ENCODE data around the gene INPP5E.

The INPP5E gene

DNA sequence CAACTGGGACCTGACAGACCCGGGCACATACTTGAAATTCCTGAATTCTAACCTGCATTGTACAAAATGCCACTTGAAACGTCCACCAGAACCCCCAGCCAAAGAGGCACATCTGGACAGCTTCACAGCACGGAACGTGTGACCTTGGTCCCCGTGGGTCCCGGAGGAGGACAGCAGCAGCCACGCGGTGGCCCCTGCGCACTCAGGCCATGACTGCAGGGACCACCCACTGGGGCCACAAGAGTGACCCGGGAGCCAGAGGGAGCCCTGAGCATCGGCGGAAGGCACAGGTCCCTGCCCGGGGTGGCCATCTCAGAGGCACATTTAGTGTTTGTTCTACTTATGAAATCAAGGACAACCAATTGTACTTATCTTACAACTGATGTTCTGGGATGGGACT is 37.6 kb downstream of the INPP5E start:
- no peak for FAIRE-seq

DNA sequence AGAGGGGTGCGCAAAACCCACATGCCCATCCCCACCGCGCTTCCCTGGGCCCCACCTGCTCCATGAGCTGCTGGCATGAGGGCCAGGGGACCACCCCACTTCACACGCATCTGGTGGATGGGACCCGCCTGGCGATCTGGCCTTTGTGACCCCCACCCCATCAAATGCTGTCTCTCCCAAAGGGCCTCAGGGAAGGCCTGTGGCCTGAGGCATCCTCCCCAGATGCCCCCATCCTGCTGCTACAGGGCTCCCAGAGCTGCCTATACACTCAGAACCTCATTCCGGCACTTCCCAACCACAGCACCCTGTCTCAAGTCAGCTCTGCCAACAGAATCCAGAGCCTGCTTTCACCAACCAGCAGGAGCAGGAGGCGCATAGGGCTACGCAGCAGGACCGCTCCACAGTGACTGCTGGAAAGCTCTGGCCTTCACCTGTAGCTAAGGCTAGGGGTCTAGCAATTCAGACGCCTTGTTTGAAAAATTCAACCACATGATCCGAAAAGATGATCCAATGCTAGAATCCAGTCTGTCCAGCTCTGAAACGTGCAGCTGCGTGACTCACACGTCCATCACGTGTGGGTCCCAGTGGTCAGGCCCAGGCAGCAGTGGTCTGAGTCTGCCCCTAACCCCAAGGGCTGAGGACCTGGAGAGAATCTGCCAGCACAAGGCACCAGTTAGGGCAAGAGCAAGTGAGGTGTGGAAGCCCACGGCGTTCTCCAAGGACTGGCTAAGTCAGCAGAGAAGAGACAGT is 38.3 kb downstream of the INPP5E start:
- FAIRE-seq = no peak

DNA sequence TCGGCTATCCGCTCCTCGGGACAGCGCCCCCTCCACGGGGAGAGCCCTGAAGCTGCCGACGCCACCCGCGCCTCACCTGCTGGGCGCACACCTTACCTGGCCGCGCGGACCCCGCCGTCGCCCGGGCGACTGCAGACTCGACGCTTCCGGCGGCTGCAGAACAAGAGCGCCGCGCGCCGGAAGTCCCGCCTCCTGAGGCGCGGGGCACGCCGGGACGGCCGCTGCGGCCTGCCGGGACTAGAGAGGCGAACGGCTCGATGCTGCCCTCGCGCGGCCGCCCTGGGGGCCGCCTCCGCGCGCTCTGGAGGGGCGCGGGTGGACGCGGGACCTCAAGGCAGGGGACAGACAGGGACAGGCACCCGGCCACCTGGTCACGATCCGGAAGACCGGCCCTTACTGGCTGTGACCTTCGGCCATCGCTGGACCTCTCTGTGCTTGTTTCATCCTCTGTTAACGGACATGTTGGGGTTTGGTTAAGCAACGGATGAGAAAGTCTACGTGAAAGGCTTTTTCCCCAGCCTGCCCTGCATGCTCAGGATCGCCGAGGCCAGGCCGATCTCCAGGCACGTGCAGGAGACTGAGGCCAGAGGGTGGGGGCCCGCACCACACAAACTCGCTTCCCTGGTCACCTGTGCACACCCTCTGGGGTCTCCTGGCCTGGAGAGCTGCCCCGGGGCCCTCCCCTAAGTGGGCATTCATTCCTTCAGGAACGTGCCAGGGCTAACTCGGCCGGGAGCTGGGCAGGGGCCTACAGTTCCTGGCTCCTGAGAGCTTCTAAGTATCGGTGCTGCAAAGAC is 39.4 kb downstream of the INPP5E start, which contains the start of gene SNAPC4:
SNAPC4 (minus strand) TSS at position 133 of the 797 bp plus-strand sequence. CDS start 1,742 bp downstream, outside the sequence.
- FAIRE-seq = no peak

DNA sequence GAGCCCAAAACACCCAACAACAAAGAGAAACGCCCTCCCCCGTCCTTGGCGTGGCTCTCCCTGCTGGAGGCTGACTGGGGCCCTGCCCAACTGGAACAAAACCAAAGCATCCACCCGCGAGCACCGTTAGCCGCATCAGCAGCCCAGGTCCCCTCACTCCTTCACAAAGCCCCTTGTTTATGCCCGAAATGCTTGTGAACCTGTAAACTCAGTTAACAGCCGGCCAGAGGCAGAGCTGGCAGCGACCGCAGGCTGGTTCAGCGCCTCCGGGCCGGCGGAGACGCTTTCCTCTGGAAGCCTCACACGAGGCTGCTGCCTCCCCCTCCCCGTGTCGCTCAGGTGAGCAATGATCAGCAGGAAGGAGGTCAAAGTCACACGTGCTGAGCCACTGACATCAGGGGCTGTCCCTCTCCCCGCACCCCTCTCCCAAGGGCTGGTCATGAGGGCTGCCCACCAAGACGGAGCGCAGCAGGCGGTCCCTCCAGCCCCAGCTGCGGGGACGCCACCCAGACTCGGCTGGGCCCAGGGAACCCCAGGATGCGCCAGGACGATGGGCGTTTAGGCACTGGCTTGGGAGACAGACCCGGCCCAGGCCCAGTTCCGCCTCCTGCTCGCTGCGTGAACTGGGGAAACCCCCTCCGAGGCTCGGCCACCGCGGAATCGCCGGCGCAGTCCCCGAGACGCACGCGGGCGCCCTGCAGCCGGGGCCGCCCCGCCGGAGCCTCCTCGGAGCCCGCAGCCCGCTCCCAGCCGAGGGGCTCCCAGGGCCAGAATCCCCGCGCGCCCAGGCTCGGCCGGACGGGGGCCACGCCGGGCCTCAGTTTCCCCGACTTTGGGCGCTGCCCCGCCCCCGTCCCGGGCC is 40.2 kb downstream of the INPP5E start:
- FAIRE-seq = no peak

DNA sequence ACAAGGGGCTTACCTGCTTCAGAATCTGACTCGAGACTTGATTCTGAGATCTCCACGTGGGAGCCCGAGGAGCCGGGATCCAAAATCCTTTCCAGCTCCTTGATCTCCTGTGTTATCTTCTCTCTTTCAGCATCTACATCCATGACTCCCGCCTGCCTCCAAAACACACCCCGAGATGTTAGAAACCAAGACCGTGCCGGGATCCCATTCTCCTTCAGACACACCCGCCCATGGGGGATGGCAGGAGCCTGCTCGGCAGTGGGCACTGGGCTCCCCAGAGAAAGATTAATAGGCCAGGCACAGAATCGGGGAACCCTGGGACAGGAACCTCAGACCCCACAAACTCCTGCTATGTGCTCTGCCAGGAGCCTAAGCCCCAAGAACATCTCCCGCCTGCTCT is 41.4 kb downstream of the INPP5E start:
- no peak for FAIRE-seq

DNA sequence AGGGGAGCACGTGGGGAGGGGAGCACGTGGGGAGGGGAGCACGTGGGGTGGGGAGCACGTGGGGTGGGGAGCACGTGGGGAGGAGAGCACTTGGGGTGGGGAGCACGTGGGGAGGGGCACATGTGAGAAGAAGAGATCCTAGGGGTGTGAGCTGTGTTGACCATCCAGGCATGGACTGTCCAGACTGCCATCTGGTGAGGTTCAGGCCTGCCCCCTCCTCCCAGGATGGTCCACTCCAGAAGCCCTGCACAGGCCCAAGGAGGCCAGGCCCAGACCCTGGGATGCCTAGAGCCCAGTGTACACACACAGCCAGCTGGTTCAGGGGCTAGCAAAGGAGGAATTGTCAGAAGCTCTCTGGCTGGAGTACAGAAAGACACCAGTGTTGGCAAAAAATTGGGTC is 42.0 kb downstream of the INPP5E start:
- no peak for FAIRE-seq

DNA sequence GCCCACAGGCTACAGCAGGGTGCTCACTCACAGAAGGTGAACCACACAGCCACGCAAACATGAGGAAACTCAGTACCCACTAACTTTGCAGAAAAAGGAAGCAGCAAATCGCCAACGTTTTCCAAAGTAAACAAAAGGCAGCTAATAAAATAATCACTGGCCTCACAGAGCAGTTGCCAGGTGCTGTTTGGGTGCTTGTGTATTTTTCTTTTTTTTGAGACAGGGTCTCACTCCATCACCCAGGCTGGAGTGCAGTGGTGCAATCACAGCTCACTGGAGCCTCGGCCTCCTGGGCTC is 43.5 kb downstream of the INPP5E start:
- no peak for FAIRE-seq

DNA sequence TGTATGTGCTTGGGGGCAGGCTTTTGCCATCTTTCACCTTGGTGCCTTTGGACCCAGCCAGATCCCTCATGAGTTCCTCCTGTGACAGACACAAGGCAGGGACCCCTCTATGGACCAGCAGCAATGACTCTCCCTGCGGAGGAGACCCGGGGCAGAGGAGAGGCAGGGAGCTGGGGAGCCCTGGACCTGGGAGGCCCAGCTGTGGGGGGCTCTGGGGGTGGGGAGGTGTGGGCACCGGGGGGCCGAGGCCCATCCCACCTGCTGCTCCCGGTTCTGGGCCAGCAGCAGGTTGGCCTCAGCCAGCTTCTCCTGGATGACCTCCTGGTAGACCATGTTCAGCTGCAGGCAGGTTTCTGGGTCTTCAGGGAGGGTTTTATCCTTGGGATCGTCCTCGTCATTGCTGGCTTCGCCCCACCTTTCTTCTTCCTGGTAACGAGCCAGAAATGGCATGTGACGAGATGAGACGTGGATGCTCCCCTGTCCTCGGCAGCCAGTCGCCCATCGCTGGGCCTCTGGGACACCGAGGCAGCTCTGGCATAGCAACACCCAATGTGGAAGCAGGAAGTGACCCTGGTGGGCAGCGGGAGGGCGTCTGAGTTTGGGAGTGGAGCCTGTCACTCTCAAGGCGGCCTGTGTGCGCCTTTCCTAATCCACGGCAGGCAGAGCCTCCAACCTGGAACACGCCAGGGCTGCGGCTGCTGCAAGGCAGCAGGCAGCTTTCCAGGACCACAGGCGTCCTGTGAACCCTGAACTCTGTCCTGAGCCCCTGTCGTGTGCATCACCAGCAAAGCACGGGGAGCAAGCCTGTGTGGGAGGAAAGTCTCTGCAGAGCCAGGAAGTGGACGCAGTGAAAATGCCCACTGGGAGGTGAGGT is 44.1 kb downstream of the INPP5E start:
- FAIRE-seq = no peak

DNA sequence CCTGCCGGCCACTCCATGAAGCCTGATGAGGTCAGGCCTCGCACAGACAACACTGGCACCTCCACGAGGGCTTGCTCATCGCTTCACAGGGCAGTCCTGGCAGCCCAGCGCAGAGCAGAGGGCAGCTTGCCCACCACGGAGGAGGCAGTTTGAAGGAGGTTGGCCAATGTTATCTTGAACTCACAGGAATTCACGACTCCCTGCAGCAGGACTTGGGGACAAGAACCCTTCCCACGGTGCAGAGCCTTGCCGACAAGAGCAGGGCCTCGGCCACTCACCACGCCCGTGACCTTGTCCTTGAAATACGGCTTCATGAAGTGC is 44.7 kb downstream of the INPP5E start:
- FAIRE-seq = no peak

DNA sequence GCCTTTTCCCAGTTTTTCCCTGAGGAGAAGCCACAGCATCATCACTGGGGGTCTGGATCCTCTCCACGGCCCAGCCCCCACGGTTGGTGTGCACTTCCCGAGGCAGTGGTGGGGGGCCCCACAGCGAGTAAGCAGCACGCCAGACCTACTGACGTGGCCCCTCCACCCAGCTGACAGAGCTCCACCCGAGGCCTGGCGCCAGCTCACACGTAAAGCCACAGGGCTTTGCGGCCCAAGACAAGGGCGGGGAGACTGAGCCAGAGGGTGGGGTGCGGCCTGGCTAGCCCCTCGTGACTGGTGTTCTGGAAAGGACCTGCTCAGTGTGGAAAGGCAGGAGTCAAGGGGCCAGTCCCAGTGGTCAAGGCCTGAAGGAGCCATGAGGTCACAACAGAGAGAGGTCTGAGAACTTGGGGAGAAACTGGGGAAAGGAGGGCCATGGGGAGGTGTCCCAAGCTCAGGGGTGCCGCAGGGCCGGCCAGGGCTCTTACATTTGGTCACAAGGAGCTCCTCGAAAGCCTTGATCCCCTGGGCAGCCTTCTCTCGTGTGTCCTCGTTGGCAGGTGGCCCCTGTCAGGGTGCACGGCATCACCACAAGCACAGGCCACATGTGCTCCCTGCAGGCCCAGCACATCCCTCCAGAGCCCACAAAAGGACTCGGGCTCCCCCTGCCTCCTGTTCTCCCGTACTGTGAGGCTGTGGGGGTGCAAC is 45.2 kb downstream of the INPP5E start:
- no peak for FAIRE-seq

DNA sequence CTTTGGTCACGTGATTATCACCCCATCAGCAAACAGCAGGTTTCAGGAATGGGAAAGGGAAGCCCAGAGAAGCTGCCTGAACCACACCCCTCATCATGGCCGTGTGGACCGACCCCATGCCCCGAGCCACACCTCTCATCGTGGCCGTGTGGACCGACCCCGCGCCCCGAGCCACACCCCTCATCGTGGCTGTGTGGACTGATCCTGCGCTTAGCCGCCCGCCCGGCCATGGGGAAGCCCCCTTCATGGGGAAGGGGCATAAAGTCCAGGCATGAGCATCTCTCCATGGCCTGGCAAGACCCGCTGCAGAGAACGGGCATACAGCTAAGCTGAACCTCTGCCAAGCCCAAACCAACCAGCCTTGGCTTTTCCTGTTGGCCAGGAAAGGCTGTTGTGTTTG is 46.1 kb downstream of the INPP5E start:
- FAIRE-seq = no peak

DNA sequence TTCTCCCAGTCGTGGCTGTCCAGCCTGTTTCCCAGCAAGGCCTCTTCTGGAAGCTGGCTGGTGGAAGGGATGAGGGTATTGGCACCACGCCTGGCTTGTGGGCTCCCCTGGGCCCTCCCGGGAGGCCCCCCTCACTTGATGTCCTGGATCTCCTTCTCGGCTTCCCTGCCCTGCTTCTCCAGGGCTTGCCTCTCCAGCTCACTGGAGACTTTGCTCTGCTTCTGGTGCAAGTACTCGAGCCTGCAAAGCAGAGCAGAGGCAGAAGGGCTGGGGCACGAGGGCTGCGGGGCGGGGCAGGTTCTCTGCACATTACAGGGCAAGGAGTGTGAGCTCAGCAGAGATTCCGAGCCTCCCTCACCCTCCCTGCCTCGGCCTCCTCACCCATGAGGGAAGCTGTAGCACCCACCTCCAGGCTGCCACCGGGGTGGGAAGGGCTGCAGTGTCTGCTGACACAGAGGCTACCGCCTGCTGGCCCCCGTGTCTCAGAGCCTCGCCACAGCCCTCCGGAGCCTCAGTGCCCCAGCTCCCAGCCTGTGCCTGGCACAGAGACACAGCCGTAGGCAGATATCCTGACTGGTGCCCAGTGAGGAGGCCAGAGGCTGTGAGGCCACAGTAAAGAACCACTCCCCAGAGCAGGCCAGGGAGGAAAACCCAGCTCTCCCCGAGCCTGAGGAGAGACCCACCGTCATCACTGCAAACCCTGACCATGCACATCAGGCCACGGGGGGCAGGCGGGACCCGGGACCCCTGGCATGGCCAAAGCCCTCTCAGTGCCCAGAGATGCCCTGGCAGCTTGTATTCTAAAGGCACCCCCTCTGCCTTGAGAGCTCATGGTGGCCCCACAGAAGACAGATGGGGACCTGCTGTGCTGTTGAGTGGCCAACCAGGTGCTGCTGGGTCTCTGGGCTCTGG is 46.9 kb downstream of the INPP5E start:
- no peak for FAIRE-seq

DNA sequence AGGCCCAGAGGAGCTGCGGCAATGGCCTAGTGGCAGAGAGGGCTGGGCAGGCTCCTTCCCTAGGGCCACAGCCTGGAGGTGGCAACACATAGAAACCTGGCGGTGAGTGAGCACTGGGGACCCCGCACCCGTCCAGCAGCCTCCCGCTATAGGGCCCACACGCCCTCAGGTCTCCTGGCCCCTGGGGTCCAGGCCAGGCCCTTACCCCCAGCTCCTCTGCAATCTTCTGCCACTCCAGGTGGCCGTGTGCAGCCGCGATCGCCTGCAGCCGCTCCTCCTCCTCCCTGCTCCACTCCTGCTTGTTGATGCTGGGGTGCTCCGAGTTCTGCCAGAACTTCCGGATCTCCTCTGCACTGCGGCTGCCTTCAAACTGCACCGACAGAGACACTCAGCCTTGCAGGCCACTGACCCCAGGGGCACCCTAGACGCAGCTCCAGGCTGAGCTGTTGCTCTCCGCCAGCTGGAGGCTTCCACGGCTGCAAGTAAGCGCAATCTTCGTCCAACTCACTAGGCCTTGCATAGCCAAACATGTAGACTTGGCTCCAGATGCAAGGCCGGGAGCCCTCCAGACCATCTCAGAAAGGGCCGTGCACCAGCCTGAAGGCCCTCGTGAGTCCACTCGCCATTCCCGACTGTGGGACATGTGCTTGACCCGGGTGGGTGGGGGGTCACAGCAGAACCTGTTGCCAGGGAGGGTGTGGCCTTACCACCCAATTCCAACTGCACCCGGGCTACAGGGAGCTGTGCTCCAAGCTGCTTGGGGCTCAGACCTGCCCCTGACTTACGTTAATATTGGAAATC is 47.7 kb downstream of the INPP5E start:
- no peak for FAIRE-seq

DNA sequence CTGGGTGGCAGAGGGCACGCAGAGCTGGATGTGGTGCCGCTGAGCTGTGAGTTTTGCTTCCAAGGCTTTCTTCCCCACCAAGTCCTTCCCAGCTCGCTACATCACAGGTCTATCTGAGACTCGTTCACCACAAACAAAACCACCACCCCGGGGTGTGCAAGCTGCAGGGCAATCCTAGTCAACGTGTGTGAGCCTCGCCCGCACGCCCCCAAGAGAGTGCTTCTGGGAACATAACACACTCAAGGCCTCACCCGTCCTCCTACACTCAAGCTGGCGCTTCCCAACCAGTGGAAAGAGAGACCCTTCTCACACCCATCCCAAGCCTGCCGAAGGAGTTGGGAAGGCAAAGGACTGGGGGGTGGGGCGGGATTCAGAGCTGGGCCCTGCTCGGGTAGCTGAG is 50.2 kb downstream of the INPP5E start:
- no peak for FAIRE-seq

DNA sequence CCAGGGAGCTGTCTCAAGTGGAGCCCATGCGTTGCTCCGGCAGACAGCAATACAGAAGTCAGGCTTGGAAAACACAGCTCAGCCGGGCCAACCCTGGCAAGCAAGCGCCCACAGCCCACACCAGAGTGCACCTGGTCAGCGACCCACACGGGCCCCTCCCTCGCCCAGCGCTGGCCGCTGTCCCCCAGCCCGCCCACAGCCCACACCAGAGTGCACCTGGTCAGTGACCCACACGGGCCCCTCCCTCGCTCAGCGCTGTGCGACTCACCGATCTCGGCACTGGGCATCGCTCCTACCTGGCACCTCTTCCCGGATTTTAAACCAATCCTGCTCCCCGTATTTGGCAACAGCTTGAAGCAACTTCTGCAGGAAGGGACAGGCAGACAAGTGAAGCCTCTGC is 52.4 kb downstream of the INPP5E start:
- FAIRE-seq = no peak

DNA sequence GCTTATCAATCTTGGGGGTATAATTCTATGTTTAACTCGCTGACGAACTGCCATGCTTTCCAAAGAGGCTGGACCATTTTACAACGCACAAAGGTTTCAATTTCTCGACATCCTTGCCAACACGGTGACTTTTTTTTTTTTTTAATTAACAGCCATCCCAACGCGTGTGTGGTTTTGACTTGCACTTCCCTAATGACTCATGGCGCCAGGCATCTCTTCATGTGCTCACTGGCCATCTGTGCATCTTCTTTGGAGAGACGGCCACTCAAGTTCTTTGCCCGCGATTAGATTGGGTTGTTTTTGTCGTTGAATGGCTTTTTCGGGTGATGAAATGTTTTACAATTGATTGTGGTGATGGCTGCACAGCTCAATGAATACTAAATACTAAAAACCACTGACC is 53.6 kb downstream of the INPP5E start:
- FAIRE-seq = no peak

DNA sequence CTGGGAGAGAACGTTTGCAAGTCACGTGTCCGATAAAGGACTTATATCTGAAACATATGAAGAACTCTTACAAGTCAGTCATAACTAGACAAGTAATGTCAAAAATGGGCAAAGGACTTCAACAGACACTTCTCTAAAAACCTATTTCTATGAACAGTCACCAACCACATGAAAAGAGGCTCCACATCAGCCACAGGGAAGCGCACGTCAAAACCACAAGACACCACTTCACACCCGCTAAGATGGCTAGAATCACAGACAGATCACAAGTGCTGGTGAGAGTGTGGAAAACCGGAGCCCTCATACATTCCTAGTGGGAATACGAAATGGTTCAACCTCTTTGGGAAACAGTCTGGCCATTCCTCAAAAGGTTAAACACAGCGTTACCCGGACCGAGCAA is 54.6 kb downstream of the INPP5E start:
- FAIRE-seq = no peak

DNA sequence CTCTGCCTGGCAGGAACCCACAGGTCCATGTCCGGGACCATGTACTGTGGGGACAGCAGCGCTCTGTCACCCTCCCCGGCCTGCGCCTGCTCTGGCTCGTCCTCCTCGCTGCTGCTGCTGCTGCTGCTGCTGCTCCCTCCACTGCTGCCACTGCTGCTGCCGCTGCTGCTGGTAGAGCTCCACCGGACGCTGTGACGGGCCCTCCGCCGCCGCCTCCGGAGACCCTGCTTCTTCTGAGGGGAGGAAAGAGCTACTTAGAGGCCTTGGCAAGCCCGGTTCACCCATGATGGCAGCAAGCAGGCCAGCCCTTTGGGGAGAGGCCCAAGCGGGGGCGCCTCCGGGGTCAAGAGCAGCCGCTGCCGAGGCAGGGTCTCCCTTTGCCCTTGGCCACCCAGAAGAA is 56.2 kb downstream of the INPP5E start:
- no peak for FAIRE-seq

DNA sequence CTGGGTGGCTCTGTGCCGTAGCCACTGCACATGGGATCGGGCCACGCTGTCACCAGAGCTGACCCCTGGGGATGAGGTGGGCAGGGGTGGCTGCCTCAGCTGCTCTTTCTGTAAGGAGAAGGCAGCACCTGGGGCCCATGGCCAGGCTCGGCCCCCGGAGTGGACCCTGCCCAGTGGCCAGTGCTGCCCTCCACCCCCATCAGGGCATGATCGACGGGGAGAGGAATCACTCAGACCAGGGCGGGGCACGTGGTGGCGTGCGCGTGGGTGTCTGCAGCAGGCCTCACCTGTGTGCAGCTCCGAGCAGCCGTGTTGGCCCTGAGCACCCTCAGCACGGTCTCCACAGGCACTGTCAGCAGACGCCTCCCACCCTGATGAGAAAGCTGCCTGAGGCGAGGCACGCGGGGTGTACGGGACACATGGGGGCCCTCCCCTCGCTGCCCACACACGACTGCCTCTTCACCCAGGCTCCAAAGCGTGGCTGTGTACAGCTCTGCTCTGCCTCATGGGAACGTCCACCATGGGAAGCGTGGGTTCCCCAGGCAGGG is 57.6 kb downstream of the INPP5E start:
- no peak for FAIRE-seq

DNA sequence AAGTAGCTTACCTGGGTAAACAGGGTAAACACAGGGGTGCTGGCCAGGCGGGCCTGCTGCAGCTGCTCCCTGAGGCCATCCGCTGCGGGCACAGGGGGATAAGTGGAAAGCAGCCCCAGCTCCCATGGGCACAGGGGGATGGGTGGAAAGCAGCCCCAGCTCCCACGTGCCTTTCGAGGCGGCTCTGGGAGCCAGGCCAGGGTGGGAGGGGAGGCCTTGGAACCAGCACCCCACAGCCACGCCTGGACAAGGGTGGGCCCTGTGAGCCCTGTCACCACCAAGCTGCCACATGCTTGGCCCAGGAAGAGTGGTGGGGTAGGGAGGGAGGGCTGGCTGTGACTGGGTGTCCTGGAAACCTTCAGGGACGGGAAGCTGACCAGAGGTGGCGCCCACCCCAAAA is 58.3 kb downstream of the INPP5E start:
- FAIRE-seq = no peak
